ENCODE measurements around the gene UNC45A.

- TF ChIP-seq CTCF (optimal IDR thresholded peaks at IDR 0.05 in 1 of 3, IDR thresholded peaks at IDR 0.05 in 1 of 3, conservative IDR thresholded peaks at IDR 0.05 in 1 of 3; ENCODE audit: extremely low read depth in 1 of 3, insufficient read depth in 2 of 3, low read length in 3 of 3), result no peak
- TF ChIP-seq EZH2 (IDR thresholded peaks at IDR 0.05; ENCODE audit: low read length), result no peak
Measured at GRCh38 chr15:90911906-90912769, 22.9 kb upstream of the UNC45A start.

Measured in keratinocyte (primary cell).